ENCODE results near the gene ANKS1A.
A peak's percentile ranks its signal among the peaks of the same experiment; 100 is the strongest.

Gene ANKS1A

DNA sequence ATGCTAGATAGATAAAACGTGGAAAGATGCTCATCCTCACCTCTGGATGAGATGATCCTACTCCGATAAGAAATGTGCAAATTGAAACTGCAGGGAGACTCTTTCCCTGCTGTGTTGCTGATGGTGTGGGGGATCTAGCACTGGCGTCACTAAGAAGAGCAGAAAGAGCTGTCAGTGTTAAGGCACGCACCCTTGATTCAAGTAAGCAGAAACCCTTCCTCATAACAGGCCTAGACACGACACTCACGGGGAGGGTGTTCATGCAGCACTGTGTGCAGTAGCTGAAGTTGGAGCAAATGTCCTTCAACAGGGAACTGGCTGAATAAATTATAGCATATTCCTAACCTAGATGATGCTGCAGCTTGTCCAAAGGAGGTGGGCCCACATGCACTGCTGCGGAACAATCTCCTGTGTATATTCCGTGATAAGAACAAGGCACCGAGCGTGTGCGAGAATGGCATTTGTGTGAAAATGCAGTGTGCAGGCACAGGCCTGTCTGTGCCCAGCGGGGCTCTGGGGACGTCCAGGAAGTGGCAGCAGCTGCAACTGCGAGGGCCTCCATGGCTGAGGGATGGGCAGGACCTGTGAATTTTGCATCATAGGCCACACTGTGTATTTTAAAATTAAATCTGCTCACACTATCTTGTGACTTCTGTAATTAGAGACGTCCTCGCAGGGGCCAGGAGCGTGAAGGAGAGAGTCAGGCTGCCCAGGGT lies 188.1 kb downstream of the ANKS1A start:
- no peak for DNase-seq

DNA sequence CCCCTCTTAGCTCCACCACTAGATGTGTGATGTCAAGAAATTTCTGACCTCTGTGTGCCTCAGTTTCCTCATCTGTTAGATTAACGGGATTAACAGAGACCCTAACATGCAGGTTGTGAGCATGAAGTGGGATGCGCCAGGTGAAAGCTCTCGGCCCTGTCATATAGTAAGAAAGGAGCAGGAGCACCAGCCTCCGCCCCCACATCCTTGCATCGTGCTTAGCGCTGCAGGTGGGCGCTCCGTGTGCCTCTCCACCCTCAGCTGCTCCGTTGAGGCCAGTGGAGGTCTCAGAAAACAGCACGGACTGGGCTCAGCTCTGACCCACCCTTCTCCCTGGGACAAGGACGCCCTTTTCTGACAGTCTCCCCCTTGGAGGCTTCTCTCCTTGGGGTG lies 188.7 kb downstream of the ANKS1A start:
- no peak for DNase-seq

DNA sequence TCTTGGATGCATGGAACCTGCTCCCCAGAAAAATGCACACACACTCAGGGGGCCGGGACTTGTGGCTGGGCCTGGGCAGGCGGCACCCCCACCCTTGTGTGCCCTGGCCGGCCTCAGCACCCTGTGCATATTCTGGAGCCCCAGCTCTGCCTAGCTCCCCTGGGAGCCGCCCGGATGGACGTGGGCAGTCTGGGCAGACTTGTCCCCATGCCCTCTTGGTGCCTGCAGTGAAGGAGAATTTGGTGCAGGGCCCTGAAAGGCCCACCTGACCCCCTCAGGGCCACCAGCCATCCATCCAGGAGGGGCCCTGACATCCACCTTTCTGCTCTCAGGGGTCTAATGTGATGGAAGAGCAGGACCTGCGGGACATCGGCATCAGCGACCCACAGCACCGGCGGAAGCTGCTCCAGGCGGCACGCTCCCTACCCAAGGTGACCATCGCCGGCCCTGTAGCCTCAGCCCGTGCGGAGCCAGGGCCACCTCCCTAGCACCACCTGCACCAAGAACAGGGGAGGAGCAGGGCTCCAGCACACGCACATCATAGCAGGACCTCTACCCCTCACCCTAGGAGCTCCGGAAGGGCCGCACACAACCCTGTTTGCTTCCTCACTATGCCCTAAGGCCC lies 189.3 kb downstream of the ANKS1A start:
- DNase-seq, result no peak

DNA sequence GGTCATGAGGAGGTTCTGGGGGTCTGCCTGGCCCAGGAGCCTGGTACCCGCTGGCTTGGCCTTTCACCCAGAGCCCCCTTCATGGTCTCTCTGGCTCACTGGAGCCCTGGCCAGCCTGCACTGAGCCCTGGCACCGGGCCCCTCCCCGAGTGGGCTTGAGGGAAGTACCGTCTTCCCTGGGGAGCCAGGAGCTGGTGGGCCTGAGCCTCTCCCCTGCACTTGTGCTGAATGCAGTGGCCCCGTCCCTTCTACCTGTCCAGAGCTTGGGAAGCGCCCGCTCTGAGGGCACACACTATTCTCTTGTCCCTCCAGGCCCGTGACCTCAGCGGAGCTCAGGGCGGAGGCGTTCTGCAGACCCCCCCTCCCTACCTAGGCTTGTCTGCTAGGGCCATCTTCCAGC lies 189.8 kb downstream of the ANKS1A start:
- DNase-seq, result no peak

DNA sequence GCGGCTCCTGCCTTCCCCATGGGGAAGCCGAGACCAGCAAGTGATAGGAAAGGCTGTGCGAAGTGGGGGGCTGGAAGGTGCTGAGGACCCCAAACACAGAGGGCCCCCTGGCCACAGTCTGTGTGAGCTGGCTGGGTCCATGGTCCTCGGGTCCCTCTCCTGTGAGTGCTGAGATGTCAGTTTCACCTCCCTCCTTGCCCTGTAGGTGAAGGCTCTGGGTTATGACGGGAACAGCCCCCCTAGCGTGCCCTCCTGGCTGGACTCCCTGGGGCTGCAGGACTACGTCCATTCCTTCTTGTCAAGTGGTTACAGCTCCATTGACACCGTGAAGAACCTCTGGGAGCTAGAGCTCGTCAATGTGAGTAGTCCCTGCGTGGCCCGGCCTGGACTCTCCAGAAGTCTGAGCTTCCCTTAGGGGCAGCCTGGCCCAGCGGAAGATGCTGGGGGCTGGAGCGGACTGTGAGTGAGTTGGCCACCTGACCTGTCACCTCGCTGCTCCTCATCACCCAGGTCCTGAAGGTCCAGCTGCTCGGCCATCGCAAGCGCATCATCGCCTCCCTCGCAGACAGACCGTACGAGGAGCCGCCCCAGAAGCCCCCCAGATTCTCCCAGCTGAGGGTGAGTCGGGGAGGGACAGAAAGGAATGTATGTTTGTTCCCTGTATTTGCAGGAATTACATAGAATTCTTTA lies 190.4 kb downstream of the ANKS1A start:
- DNase-seq, result no peak

DNA sequence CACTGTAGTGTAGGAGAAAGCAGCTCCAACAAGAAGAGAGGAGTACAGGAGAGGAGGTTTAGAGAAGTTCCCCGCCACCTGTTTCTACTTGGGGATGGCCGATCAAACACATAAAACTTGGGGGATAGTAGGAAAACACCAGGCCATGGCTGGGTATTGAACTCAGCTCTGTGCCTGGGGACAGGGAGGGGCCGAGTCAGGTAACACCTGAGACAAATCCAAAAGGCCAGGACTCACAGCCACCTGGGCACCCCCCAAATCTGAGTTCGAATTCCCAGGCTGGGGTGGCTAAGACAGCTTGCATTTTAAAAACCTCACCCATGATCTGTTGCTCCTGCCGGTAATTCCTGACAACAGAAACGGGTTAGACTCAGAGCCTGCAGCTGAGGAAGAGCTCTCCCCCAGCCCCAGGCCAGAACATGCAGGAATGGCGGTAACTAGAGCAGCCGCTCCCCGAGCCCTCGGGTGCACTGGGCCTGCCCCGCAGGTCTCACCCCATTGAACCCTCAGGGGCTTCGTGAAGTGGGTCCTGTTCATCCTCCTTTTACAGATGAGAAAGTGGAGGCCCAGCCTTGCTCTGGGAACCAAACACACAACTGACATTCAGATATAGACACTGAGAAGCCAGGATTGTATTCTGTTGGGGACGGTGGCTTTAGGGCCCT lies 191.1 kb downstream of the ANKS1A start:
- DNase-seq, result no peak

DNA sequence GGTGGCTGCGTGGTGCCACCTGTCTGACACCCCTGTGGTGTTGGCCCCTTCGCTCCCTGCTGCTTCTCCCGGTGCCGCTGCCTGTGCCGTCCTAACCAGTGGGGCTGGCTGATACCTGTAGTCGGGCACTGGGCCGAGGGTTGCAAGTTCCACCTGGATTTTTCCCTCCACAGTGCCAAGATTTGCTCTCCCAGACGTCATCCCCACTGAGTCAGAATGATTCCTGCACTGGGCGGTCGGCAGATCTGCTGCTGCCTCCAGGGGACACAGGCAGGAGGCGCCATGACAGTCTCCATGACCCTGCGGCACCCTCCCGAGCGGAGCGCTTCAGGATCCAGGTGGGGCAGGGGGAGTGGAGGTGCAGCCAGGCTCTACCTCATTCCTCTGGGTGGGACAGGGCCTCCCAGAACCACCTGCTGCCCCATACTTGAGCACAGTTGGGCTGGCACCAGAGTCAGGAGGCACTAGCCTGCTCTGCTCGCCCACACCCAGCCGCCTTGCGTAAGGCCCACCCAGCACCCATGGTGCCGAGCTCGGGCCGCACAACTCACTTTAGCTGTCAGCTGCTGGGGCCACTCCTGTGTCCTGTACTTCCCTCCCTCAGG lies 191.9 kb downstream of the ANKS1A start:
- DNase-seq, result peak; percentile 44

DNA sequence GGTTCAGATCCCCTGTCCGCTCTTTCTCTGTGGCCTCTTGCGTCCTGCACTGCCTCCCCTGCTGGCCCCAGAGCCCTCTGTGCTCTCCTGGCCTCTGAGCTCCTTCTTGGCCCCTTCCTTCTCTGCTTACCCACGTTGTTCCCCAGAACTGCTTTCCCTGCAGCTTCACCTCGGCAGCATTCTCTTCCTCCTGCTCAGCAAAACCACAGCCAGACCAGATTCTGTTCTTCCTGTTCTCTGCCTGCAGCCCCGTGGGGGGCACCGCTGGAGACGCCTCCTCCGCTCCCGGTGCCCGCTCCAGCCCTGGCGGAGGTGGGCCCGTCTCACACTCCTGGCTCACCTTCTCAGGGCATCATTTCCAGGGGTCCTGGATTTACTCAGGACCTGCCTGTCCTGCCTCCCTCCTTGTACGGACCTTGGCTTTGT lies 192.4 kb downstream of the ANKS1A start:
- no peak for DNase-seq

DNA sequence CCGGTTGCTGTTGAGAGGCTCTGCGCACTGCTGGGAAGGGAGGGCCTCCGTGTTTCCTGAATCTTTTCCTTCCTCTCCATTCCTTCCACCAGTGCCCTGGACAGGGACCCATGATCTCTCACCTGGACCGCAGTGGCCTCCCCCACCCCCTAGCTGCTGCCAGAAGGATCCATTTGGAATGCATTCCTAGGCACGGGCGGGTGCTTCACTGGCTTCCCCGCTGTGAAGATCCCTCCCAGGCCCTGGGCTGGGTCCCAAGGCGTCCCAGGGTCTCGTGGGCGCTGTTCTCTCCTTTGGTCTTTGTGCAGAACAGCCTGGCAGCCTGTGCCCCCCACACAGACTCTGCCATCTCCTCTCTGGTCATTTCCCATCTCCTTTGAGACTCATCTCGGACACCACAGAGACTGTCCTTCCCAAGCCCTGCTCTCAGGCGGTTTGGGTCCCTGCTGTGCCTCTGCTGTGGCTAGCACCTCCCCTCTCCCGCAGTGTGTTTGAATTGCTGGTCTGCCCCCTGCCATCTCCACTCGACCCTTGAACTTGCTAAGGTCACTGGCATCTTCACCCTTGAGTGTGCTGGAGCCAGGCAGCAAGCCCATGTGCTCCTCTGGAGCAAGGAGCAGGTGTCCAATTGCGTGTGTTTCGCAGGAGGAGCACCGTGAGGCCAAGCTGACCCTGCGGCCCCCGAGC lies 193.1 kb downstream of the ANKS1A start:
- no peak for DNase-seq

DNA sequence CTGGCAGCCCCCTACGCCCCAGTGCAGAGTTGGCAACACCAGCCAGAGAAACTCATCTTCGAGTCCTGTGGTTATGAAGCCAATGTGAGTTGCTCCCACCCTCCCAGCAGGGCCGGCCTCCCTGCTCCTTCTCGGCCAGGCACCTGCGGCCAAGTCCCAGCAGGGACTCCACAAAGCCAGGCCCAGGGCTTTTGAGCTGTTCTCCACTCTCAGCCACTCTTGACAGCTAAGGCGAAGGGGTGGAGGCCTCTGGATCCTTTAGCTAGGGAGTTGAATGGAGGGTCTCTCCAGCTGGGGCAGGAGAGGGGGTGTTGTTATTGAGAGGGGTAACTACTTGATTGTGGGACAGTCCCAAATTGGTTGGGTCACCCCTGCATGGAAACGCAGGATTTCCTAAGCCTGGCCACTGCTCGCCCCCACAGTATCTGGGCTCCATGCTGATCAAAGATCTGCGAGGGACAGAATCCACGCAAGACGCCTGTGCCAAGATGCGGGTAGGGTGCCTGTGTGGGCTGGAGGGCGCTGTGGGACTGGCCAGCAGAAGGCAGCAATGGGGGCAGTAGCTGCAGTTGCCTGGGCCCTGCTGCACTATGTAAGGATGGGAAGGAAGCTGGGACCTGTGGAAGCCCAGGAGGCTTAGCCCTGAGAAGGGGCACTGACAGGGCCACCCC lies 193.8 kb downstream of the ANKS1A start:
- DNase-seq, result no peak

DNA sequence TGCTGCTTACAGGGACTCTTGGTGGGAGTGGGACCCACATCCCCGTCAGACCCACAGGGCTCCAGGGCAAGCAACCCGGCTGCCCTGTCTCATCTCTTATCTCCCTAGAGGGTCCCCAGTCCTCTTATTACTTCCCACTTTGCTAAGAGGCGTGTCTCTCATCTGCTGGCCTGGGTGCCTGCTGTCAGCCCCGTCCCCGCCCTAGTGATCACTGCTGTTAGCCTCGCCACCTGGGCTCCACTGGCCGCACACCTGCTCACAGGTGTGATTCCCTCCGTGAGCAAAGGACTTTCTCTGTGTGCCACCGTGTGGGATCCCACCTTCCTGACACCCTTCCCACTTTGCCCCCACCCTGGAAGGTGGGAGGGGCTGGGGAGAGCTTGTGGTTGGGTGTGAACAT lies 194.5 kb downstream of the ANKS1A start:
- DNase-seq, result no peak

DNA sequence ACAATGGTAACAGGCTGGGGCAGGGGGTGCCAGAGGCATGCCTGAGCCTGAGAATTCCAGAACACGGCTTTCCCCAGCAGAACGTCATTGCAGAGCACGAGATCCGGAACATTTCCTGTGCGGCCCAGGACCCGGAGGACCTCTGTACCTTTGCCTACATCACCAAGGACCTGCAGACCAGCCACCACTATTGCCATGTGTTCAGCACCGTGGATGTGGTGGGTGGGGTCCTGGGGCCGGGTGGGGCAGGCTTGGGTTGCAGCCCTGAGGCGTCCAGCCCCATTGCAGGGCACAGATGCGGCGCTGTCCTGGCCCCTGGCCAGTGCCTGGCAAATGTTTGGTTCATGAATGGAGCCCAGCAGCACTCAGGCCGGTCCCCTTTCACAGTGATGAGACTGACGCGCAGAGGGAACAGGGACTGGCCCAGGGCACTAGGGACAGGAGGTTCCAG lies 195.0 kb downstream of the ANKS1A start:
- DNase-seq, result no peak

DNA sequence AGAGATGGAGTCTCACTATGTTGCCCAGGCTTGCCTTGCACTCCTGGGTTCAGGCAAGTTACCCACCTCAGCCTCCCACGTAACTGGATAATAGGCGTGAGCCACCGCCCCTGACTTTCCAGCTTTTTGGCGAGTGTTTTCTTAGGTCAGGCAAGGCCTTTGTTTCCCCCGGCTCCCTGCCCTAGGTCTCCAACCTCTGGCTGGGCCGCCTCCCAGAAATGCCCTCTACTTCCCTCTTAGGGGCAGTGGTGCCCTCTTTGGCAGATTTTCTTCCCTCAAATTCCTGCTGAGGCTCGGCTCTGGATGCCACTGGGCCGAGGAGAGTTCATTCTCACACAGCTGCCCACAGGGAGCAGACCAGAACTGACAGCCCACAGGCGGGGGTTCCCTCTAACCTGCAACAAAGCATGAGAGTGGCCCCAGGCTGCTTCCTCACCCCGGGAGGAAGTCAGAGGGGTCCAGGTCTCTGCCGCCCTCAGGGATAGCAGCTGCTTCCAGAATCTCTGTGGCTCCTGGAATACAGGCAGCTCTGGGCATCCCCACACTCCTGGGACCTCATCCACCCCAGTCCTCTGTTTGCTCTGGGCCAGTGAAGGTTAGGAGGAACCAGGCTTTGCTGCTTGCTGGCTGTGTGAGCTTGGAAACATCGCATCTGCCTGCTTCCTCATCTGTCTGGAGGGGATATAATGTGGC lies 195.6 kb downstream of the ANKS1A start:
- no peak for DNase-seq

DNA sequence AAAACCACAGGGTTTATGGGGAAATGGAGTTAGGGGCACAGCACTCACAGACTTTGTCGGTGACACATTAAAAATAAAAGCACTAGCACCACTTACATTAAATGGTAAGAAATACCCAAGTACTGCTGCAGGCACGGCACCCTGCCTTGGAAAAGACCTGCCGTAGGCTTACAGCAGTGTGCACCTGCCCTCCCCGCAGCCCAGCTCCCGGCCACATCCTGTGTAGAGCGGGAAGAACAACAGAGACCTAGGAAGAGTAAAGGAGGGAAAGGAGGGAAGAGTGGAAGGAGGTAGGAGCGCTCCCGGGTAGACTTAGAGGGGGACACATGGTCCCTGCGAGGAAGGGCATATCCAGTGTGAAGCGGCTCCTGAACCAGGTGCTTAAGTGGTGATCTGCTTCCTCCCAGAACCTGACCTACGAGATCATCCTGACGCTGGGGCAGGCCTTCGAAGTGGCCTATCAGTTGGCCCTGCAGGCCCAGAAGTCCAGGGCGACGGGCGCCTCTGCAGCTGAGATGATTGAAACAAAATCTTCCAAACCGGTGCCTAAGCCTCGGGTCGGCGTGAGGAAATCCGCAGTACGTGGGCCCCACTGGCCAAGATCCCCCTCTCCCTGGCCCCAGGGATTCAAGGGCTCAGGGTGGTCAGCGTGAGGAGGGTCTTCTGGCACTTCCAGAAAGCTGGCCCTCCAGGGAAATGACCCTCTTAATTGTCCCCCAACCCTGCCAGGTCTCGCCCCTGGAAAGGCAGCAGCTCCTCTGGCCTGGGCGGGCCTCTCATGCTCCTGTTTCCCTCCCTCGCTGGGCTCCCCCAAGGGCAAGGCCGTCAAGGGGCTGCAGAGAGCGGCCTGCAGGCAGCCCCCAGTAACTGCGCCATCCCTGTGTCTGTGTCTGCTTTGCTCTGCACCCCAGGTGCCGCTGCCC lies 196.6 kb downstream of the ANKS1A start:
- no peak for DNase-seq

DNA sequence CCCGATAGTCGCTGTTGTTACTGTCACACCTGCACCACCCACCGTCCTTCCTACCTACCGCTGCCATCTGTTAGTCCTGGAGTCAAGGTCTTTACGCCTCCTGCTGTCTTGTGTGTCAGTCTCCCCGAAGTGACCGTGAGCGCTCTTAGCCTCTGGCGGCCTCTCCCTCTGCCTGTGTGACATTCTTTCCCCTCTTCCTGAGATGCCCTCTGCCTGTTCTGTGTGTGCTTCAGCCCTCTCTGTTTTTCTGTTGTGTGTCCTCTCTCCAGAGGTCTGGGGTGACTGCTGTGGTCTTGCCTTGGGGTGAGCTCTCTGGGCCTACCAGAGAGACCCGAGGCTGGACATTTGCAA lies 197.2 kb downstream of the ANKS1A start:
- no peak for DNase-seq

DNA sequence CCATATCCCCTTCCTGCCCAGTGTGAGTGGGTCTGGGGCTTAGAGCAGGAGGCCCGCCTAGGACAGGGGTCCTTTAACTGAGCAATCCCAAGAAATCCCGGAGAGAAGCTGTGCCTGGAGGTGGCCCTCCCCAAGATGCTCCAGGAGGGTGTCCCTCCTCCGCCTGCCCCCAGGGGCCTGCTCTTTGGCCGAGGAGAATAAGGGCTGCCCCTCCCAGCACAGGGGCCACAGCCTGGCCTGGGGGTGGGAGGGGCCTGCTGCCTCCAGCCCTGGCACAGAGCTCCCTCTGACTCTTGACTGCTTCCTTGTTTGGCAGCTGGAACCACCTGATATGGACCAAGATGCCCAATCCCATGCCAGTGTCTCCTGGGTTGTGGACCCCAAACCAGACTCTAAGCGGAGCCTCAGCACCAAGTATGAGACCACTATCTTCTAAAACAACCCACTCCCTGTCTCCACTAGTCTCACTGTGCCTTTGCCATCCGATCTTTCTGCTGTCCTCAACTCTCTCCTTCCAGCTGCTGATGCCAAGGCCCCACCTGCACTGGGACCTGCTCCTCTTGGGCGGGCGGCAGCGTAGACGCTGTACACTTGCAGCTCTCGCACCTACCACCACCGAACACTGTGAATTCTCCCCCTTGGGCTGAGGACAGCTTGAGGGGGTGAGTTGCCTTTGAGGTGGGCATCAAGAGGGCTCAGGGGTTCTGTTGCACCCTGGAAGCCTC lies 197.7 kb downstream of the ANKS1A start:
- no peak for DNase-seq

DNA sequence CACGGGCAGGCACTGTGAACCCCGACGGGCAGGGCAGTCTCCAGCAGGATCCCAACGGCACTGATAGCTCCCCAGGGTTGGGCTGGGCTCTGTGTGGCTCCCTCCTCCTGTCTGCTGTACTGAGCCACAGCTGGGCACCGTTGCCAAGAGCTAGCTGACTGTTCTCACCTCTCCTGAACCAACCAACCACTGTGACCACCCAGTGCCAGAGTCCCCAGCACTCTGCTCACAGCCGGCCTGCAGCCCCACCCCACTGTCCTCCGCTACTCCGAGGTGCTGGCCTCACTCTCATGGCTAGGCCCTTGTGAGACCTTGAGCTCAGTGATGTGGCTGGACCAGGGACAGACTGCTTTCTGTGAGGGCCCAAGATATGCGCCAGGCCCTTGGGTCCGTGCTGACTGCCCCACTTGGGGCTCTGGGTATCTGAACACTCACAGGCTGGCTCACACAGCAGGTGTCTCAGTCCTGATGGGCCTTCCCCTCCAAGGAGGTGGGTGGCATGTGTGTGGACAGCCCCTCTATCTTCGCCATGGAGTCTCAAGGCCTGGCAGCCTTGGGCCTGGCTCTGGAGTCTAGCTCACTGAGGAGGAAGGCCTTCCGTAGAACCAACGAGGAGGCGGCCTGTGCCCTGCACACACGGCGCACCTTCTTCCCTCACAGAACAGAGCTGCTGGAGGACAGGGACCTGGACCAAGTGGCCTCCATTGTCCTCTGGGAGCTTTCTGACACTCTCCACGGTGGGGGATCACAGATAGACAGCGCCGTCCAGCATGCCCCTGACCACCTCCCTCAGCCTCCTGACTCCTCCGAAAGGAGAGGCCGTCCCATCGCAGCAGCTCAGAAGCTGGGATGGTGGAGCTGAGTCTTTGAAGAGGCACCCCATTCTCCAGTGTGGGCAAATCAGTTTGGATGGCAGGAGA lies 198.6 kb downstream of the ANKS1A start:
- DNase-seq, result no peak

Data from suppressor macrophage treated with lipopolysaccharide for 4 hours (primary cell).